Measurements from ENCODE around the gene SLC15A1.

DNA sequence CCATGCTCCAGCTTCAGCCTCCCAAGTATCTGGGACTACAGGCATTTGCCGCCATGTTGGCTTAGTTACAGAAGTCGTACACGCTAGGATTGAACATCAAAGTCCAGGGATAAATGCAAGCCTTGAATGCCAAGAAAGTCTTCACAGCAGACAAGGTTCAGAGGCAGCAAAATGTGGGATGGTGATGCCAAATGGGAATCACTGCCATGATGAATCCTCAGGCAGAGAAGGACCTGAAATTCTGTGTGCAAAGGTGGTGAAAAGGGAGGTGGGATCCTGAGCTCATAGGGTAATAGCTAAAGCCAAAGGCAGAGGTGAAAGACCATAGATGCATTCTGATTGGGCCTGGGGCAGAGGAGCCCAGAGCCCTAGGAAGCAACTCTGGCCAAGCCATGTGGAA, 96.2 kb downstream of the SLC15A1 start:
- TF ChIP-seq, protein P1, sequence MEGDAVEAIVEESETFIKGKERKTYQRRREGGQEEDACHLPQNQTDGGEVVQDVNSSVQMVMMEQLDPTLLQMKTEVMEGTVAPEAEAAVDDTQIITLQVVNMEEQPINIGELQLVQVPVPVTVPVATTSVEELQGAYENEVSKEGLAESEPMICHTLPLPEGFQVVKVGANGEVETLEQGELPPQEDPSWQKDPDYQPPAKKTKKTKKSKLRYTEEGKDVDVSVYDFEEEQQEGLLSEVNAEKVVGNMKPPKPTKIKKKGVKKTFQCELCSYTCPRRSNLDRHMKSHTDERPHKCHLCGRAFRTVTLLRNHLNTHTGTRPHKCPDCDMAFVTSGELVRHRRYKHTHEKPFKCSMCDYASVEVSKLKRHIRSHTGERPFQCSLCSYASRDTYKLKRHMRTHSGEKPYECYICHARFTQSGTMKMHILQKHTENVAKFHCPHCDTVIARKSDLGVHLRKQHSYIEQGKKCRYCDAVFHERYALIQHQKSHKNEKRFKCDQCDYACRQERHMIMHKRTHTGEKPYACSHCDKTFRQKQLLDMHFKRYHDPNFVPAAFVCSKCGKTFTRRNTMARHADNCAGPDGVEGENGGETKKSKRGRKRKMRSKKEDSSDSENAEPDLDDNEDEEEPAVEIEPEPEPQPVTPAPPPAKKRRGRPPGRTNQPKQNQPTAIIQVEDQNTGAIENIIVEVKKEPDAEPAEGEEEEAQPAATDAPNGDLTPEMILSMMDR (IDR thresholded peaks at IDR 0.05), result no peak
- TF ChIP-seq POLR2A (IDR thresholded peaks at IDR 0.05), result no peak

All from uterus (tissue), 2 donors.